Measurements from ENCODE around the gene FRY. TPM values are rescaled to one million over a fixed set of nuclear protein-coding genes. Genes with fewer than 3 reads are reported as not detected.

Gene FRY
- total and polyA plus RNA-seq, 10 of the 15 experiments (the other 5 are each of a cell fraction or from before 2014, with no cell fraction given), result 0.18 to 1.4 (median 0.30) TPM

DNA sequence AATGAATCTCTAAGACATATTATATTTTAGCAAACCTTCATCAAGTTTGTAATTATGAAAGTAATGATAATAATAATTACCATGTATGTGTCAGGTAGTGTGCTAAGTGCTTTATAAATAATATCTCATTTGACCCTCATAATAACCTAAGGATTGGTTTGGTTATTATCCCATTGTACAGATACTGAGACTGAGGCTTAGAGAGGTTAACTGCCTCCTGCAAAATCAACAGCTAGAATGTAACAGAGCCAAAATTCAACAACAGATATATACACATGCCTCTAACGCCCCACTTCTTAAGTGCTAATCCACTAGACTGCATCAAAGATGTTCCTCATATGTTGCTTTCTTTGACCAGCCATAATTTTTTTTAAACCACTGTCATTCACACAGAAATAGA, 142.8 kb downstream of the FRY start:
- intact Hi-C loops (cut with micrococcal nuclease; ENCODE audit: unreplicated experiment), result no loop called here
- FAIRE-seq, result no peak
- RAD21 ChIA-PET (ENCODE audit: unreplicated experiment), result no interaction called here
- Histone ChIP-seq H2AFZ (ENCODE audit: control insufficient read depth, low read depth, low read length) (no peak overlapping the region), H3K36me3 (ENCODE audit: control insufficient read depth in 2 of 2, insufficient read depth in 2 of 2, low read length in 1 of 2) (no peaks in the 10 kb centered on the region), H3K9ac (ENCODE audit: control insufficient read depth, insufficient read depth, low read length) (no peak overlapping the region), H3K27ac (ENCODE audit: control insufficient read depth, insufficient read depth) (no peak overlapping the region), H4K20me1 (ENCODE audit: control insufficient read depth, insufficient read depth) (no peaks in the 10 kb centered on the region), H3K9me3 (replicated peaks; ENCODE audit: control insufficient read depth, insufficient read depth, low read length) (no peaks in the 10 kb centered on the region), H3K4me1 (ENCODE audit: control insufficient read depth, insufficient read depth, low read length) (no peaks in the 10 kb centered on the region), H3K4me3 (no peak overlapping the region), H3K27me3 (replicated peaks in 1 of 2; ENCODE audit: control insufficient read depth in 2 of 2, insufficient read depth in 2 of 2, low read length in 1 of 2) (no peaks in the 10 kb centered on the region), H3K4me2 (ENCODE audit: control insufficient read depth, insufficient read depth) (no peak overlapping the region), H3K79me2 (ENCODE audit: control insufficient read depth, insufficient read depth, low read length) (no peaks in the 10 kb centered on the region)
- BruUV-seq (replicated peaks), result no TSS peak
- TF ChIP-seq RELA (IDR thresholded peaks at IDR 0.05; ENCODE audit: borderline replicate concordance, partially characterized antibody) (no peak), IKZF2 (IDR thresholded peaks at IDR 0.05) (no peak), NFYB (IDR thresholded peaks at IDR 0.05; ENCODE audit: insufficient read depth, low read depth, low read length) (no peak), NR2C2 (IDR thresholded peaks at IDR 0.05; ENCODE audit: borderline replicate concordance, control insufficient read depth, insufficient read length, low read depth) (no peak), NR2F1 (conservative IDR thresholded peaks at IDR 0.05) (no peak), NBN (IDR thresholded peaks at IDR 0.05) (no peak), NRF1 (conservative IDR thresholded peaks at IDR 0.05; ENCODE audit: low read depth, low read length) (no peak), BRCA1 (IDR thresholded peaks at IDR 0.05; ENCODE audit: low read depth, low read length) (no peak), CHD2 (IDR thresholded peaks at IDR 0.05; ENCODE audit: borderline replicate concordance, low read depth, low read length) (no peak), BMI1 (IDR thresholded peaks at IDR 0.05; ENCODE audit: borderline replicate concordance) (no peak), SREBF1 (IDR thresholded peaks at IDR 0.05; ENCODE audit: low read length) (no peak), POU2F2 (IDR thresholded peaks at IDR 0.05; ENCODE audit: borderline replicate concordance, low read depth, low read length) (no peak), ZNF274 (IDR thresholded peaks at IDR 0.05; ENCODE audit: insufficient read depth, insufficient read length) (no peak), PAX5 (IDR thresholded peaks at IDR 0.05; ENCODE audit: borderline replicate concordance, low read depth, low read length) (no peak), SMAD5 (IDR thresholded peaks at IDR 0.05; ENCODE audit: low read depth) (no peak)
- TF ChIP-seq, protein P1, sequence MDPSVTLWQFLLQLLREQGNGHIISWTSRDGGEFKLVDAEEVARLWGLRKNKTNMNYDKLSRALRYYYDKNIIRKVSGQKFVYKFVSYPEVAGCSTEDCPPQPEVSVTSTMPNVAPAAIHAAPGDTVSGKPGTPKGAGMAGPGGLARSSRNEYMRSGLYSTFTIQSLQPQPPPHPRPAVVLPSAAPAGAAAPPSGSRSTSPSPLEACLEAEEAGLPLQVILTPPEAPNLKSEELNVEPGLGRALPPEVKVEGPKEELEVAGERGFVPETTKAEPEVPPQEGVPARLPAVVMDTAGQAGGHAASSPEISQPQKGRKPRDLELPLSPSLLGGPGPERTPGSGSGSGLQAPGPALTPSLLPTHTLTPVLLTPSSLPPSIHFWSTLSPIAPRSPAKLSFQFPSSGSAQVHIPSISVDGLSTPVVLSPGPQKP (IDR thresholded peaks at IDR 0.05; ENCODE audit: low read depth, low read length), result no peak
- WGBS (ENCODE audit: insufficient coverage, insufficient replicate concordance, low lambda C conversion rate, missing lambda C conversion rate), result 0% methylated on average over 1 of the region's 1 CpG
- CTCF ChIA-PET, result no interaction called here
- no peak for DNase-seq (ENCODE audit: low read depth, low spot score)
- no peak for ATAC-seq
- SMC1A ChIA-PET (ENCODE audit: uncharacterized antibody, unreplicated experiment), result no interaction called here
- in situ Hi-C loops (cut with MboI), result no loop called here
- POLR2A ChIA-PET, result no interaction called here
